Nephron (organoid): ENCODE data around the gene RPL3.

ENCODE experiments used
- H3K27ac Mint-ChIP-seq, 3 experiments: 2 replicates each; pipeline ENCODE4 v1.8.0; 2020; ENCODE audit warnings: mixed read lengths in 3 of 3, mild to moderate bottlenecking in 2 of 3, moderate library complexity in 1 of 3
- H3K27me3 Mint-ChIP-seq: 2 replicates; pipeline ENCODE4 v1.8.0; 2021; ENCODE audit warnings: low read depth, mild to moderate bottlenecking, moderate library complexity, mixed read lengths
- H3K36me3 Mint-ChIP-seq: 2 replicates; pipeline ENCODE4 v1.8.0; 2020; ENCODE audit warnings: low read depth, mixed read lengths
- H3K4me1 Mint-ChIP-seq: 2 replicates; pipeline ENCODE4 v1.8.0; 2020; ENCODE audit warnings: mixed read lengths
- H3K4me3 Mint-ChIP-seq, 3 experiments: 2 replicates each; pipeline ENCODE4 v1.8.0; 2020; ENCODE audit warnings: mild to moderate bottlenecking in 3 of 3, mixed read lengths in 3 of 3, moderate library complexity in 2 of 3
- H3K9me3 Mint-ChIP-seq: 2 replicates; pipeline ENCODE4 v1.8.0; 2020; ENCODE audit warnings: mixed read lengths
- CTCF ChIP-seq, 3 experiments: fragments of 200-600 bp; sonication (generic); IDR thresholded peaks; one replicate each; pipeline ENCODE4 v1.5.0; 2021; ENCODE audit warnings: antibody characterized with exemption in 3 of 3; ENCODE audit not compliant: unreplicated experiment in 3 of 3

RPL3 gene

GRCh38 chr22:39292031-39292462 lies 27.4 kb downstream of the RPL3 start:
- peak overlapping the region in 1 of 3 experiments; percentile 21 for H3K4me3 Mint-ChIP-seq
- peak overlapping the region; percentile 94 to 98 (median 98) for H3K27ac Mint-ChIP-seq
- H3K36me3 Mint-ChIP-seq, result no peaks in the 10 kb centered on the region
- H3K27me3 Mint-ChIP-seq, result peaks cover 17% of the 10 kb centered on the region
- no peak for TF ChIP-seq CTCF (IDR thresholded peaks at IDR 0.05; ENCODE audit: unreplicated experiment in 3 of 3)
- H3K9me3 Mint-ChIP-seq, result no peaks in the 10 kb centered on the region
- peaks cover 46% of the 10 kb centered on the region for H3K4me1 Mint-ChIP-seq

GRCh38 chr22:39291523-39291922 lies 27.9 kb downstream of the RPL3 start:
- H3K9me3 Mint-ChIP-seq, result peaks cover 2% of the 10 kb centered on the region
- H3K4me1 Mint-ChIP-seq, result peaks cover 48% of the 10 kb centered on the region
- H3K27me3 Mint-ChIP-seq, result peaks cover 17% of the 10 kb centered on the region
- TF ChIP-seq CTCF (IDR thresholded peaks at IDR 0.05; ENCODE audit: unreplicated experiment in 3 of 3), result no peak
- peak overlapping the region; percentile 95 to 98 (median 96) for H3K27ac Mint-ChIP-seq
- no peak overlapping the region for H3K4me3 Mint-ChIP-seq
- no peaks in the 10 kb centered on the region for H3K36me3 Mint-ChIP-seq

- peaks cover 43% of the 10 kb centered on the region for H3K4me1 Mint-ChIP-seq
- no peaks in the 10 kb centered on the region for H3K36me3 Mint-ChIP-seq
- H3K4me3 Mint-ChIP-seq, result no peak overlapping the region
- H3K27me3 Mint-ChIP-seq, result peaks cover 15% of the 10 kb centered on the region
- no peak for TF ChIP-seq CTCF (IDR thresholded peaks at IDR 0.05; ENCODE audit: unreplicated experiment in 3 of 3)
- peak overlapping the region; percentile 95 to 98 (median 96) for H3K27ac Mint-ChIP-seq
- peaks cover 4% of the 10 kb centered on the region for H3K9me3 Mint-ChIP-seq
Observed at GRCh38 chr22:39290724-39291161, 28.7 kb downstream of the RPL3 start.

GRCh38 chr22:39289975-39290720 lies 29.3 kb downstream of the RPL3 start:
- H3K36me3 Mint-ChIP-seq, result no peaks in the 10 kb centered on the region
- H3K27me3 Mint-ChIP-seq, result peaks cover 15% of the 10 kb centered on the region
- peaks cover 6% of the 10 kb centered on the region for H3K9me3 Mint-ChIP-seq
- H3K27ac Mint-ChIP-seq, result peak overlapping the region; percentile 87 to 96 (median 91)
- H3K4me1 Mint-ChIP-seq, result peaks cover 40% of the 10 kb centered on the region
- no peak for TF ChIP-seq CTCF (IDR thresholded peaks at IDR 0.05; ENCODE audit: unreplicated experiment in 3 of 3)
- H3K4me3 Mint-ChIP-seq, result no peak overlapping the region

- H3K9me3 Mint-ChIP-seq, result peaks cover 8% of the 10 kb centered on the region
- no peaks in the 10 kb centered on the region for H3K36me3 Mint-ChIP-seq
Observed at GRCh38 chr22:39289533-39289932, 29.9 kb downstream of the RPL3 start.

More at GRCh38 chr22:39289533-39289932, 29.9 kb downstream of the RPL3 start:
- Mint-ChIP-seq H3K27me3 (peaks cover 15% of the 10 kb centered on the region), H3K4me3 (no peak overlapping the region), H3K4me1 (peaks cover 40% of the 10 kb centered on the region), H3K27ac (peak overlapping the region; percentile 87 to 96 (median 91))
- TF ChIP-seq CTCF (IDR thresholded peaks at IDR 0.05; ENCODE audit: unreplicated experiment in 3 of 3), result no peak
